Diencephalon (tissue), 1 donor: ENCODE results near the gene NCAM2. TPM values are rescaled to one million over a fixed set of nuclear protein-coding genes. Genes with fewer than 3 reads are reported as not detected.

Source experiments
- total RNA-seq: library from RNA; depleted of rRNA; stranded (reverse); fragments of >200 nt; gene quantifications from one replicate; pipeline ENCODE4 v1.2.3, GENCODE V29; 2014

Gene NCAM2
- 162 TPM for total RNA-seq

GRCh38 chr21:20997636-20998455 is at the start of gene NCAM2:
Gene NCAM2, plus strand, starts transcription at chr21:20998409.

